Endothelial cell of umbilical vein (primary cell): ENCODE measurements around the gene A4GNT. TPM values are rescaled to one million over a fixed set of nuclear protein-coding genes. Genes with fewer than 3 reads are reported as not detected.

Source experiments
- BruUV-seq: library from RNA; stranded (reverse); fragments of 400-500 nt; replicated peaks from 2 replicates; lab custom pipeline; 2021; lab: Mats Ljungman, UMichigan
- CTCF ChIA-PET: fragments of 300-600, 350-600 bp; sonication (Branson Sonifier 250); formaldehyde crosslinking; loops from one replicate; lab custom pipeline; 2021; ENCODE audit warnings: antibody characterized with exemption, inconsistent platforms; lab: Charles Lee
- POLR2A ChIA-PET: fragments of 300-600, 350-600 bp; sonication (Branson Sonifier 250); formaldehyde crosslinking; loops from one replicate; lab custom pipeline; 2021; ENCODE audit warnings: antibody characterized with exemption, inconsistent platforms; lab: Charles Lee
- DNase-seq: peaks from one replicate; pipeline ENCODE4 v3.0.0-alpha.2; 2011; ENCODE audit warnings: low read depth, low spot score
- FAIRE-seq: peaks from 2 replicates; lab custom pipeline; 2011; peaks lifted over from hg19 to GRCh38; lab: Jason Lieb, UNC
- H2AFZ ChIP-seq: 2 replicates; pipeline ENCODE4 v1.6.0; 2012; ENCODE audit warnings: low read depth, low read length, control low read depth, inconsistent platforms
- H3K27ac ChIP-seq: 2 replicates; pipeline ENCODE4 v1.5.1; 2011; ENCODE audit warnings: low read depth, mild to moderate bottlenecking, control low read depth, low read length, moderate library complexity; ENCODE audit not compliant: insufficient read depth
- H3K27me3 ChIP-seq, 2 experiments: 2 replicates each; pipeline versions ENCODE4 v1.6.0 to v1.6.1; 2011; ENCODE audit warnings: low read length in 2 of 2, mixed read lengths in 1 of 2; ENCODE audit not compliant: control insufficient read depth in 2 of 2, insufficient read depth in 2 of 2
- H3K36me3 ChIP-seq, 2 experiments: 2 replicates in 1 of 2; 3 replicates in 1 of 2; pipeline ENCODE4 v1.5.1; 2011; ENCODE audit warnings: low read length in 2 of 2, mild to moderate bottlenecking in 1 of 2, moderate library complexity in 1 of 2; ENCODE audit not compliant: control insufficient read depth in 2 of 2, insufficient read depth in 2 of 2; ENCODE audit errors: extremely low read depth in 1 of 2
- H3K4me1 ChIP-seq: 3 replicates; pipeline ENCODE4 v1.5.1; 2011; ENCODE audit warnings: mild to moderate bottlenecking, low read length; ENCODE audit not compliant: control insufficient read depth, insufficient read depth; ENCODE audit errors: extremely low read depth
- H3K4me2 ChIP-seq: 2 replicates; pipeline ENCODE4 v1.6.1; 2011; ENCODE audit warnings: low read length, control low read depth, mixed read lengths; ENCODE audit not compliant: insufficient read depth
- H3K4me3 ChIP-seq, 3 experiments: fragments of 200-600 bp in 1 of 3; sonication (generic), shearing (Covaris generic) in 1 of 3; replicated peaks in 1 of 3; 2 replicates each; pipeline ENCODE4 v1.5.1; 2011 to 2016; ENCODE audit warnings: control low read depth in 3 of 3, low read length in 3 of 3, mild to moderate bottlenecking in 2 of 3, inconsistent platforms in 1 of 3, low read depth in 1 of 3, moderate library complexity in 1 of 3; ENCODE audit not compliant: insufficient read depth in 1 of 3
- H3K79me2 ChIP-seq: 2 replicates; pipeline ENCODE4 v1.6.0; 2012; ENCODE audit warnings: low read length, inconsistent platforms; ENCODE audit not compliant: control insufficient read depth, insufficient read depth
- H3K9ac ChIP-seq: replicated peaks from 2 replicates; pipeline ENCODE3; 2011; ENCODE audit warnings: low read length, control low read depth; ENCODE audit not compliant: insufficient read depth; ENCODE audit errors: extremely low read depth
- H3K9me1 ChIP-seq: replicated peaks from 3 replicates; pipeline ENCODE4 v1.6.0; 2011; ENCODE audit warnings: mild to moderate bottlenecking, low read length; ENCODE audit not compliant: control insufficient read depth, insufficient read depth; ENCODE audit errors: extremely low read depth
- H3K9me3 ChIP-seq: replicated peaks from 2 replicates; pipeline ENCODE4 v1.5.1; 2012; ENCODE audit warnings: low read length, inconsistent platforms; ENCODE audit not compliant: control insufficient read depth, insufficient read depth
- H4K20me1 ChIP-seq: replicated peaks from 2 replicates; pipeline ENCODE3; 2011; ENCODE audit warnings: mild to moderate bottlenecking, low read length; ENCODE audit not compliant: control insufficient read depth, insufficient read depth; ENCODE audit errors: extremely low read depth
- CTCF ChIP-seq, 2 donors: IDR thresholded peaks; 1 replicate in 1 of 2; 2 replicates in 1 of 2; pipeline ENCODE4 v1.5.1; 2011; ENCODE audit warnings: low read length in 2 of 2, mild to moderate bottlenecking in 2 of 2, moderate library complexity in 2 of 2, control low read depth in 1 of 2, inconsistent platforms in 1 of 2, low read depth in 1 of 2; ENCODE audit not compliant: insufficient read depth in 1 of 2; ENCODE audit errors: extremely low read depth in 1 of 2
- EZH2 ChIP-seq: IDR thresholded peaks from 2 replicates; pipeline ENCODE4 v1.6.1; 2012; ENCODE audit warnings: borderline replicate concordance, low read depth, mild to moderate bottlenecking, moderate library complexity, low read length, inconsistent platforms; ENCODE audit not compliant: severe bottlenecking
- FOS ChIP-seq: IDR thresholded peaks from 2 replicates; pipeline ENCODE4 v1.6.1; 2011; ENCODE audit warnings: mild to moderate bottlenecking, low read length, moderate library complexity, borderline replicate concordance; ENCODE audit not compliant: insufficient read depth
- GATA2 ChIP-seq: IDR thresholded peaks from 2 replicates; pipeline ENCODE4 v1.7.0; 2011; ENCODE audit warnings: low read depth, mild to moderate bottlenecking, moderate library complexity, mixed read lengths, low read length; ENCODE audit not compliant: insufficient read length, insufficient read depth
- JUN ChIP-seq: IDR thresholded peaks from 2 replicates; pipeline ENCODE4 v1.6.1; 2011; ENCODE audit warnings: borderline replicate concordance, low read depth; ENCODE audit not compliant: insufficient read length, insufficient read depth
- MAX ChIP-seq: IDR thresholded peaks from 2 replicates; pipeline ENCODE4 v1.6.1; 2011; ENCODE audit not compliant: insufficient read depth, insufficient read length
- MYC ChIP-seq: IDR thresholded peaks from one replicate; pipeline ENCODE4 v1.6.1; 2011; ENCODE audit warnings: mild to moderate bottlenecking, low read depth, low read length
- POLR2A ChIP-seq: IDR thresholded peaks from 2 replicates; pipeline ENCODE4 v1.6.1; 2012; ENCODE audit warnings: low read depth, mild to moderate bottlenecking, control low read depth, low read length
- POLR2AphosphoS5 ChIP-seq: IDR thresholded peaks from 2 replicates; pipeline ENCODE4 v1.6.1; 2012; ENCODE audit warnings: low read depth, mild to moderate bottlenecking, control low read depth, low read length, moderate library complexity; ENCODE audit not compliant: insufficient read depth
- dilution Hi-C: fragments of 300-500 bp; cut with MboI; formaldehyde crosslinking; loops from one replicate; pipeline ENCODE4 v1.15.0; 2019; ENCODE audit warnings: low sequenced_read_pairs; ENCODE audit not compliant: extremely low pct_ligation_motif_present
- intact Hi-C: fragments of 100-400 bp; cut with micrococcal nuclease; formaldehyde crosslinking; loops from one replicate; pipeline ENCODE4 v1.10.0; 2022
- polyA plus RNA-seq, 4 experiments: library from polyadenylated mRNA; depleted of rRNA in 3 of 4; stranded (reverse) in 3 of 4; unstranded in 1 of 4; fragments of >200 nt; gene quantifications; 2 replicates each; pipeline versions ENCODE4 v1.2.1 to v1.2.3, GENCODE V29; 2011 to 2012; ENCODE audit warnings: missing spikeins in 1 of 4
- total RNA-seq: library from RNA; stranded (reverse); gene quantifications from 2 replicates; pipeline ENCODE4 v1.2.3, GENCODE V29; 2021

Gene A4GNT
- total and polyA plus RNA-seq, 2 donors (not counting 3 experiments of a cell fraction or from before 2014, with no cell fraction given): not detected

- Histone ChIP-seq H2AFZ (no peak overlapping the region), H3K4me1 (peaks cover 5% of the 10 kb centered on the region), H3K27me3 (no peaks in the 10 kb centered on the region), H3K4me3 (no peak overlapping the region), H3K9me3 (no peaks in the 10 kb centered on the region), H3K79me2 (no peaks in the 10 kb centered on the region), H3K36me3 (no peaks in the 10 kb centered on the region), H3K9me1 (no peaks in the 10 kb centered on the region), H3K9ac (no peak overlapping the region), H3K4me2 (no peak overlapping the region), H3K27ac (no peak overlapping the region), H4K20me1 (no peaks in the 10 kb centered on the region)
- intact Hi-C loops: no loop called here
- ChIA-PET POLR2A (no interaction called here), CTCF (interaction anchor here (1.5 kb wide), 1 partner anchor 12 kb away, joined by 7 read pairs; no protein-coding TSS in a partner anchor)
- peak; percentile 40 for FAIRE-seq
- DNase-seq: no peak
- dilution Hi-C loops: no loop called here
- no TSS peak for BruUV-seq
- TF ChIP-seq MAX (no peak), POLR2AphosphoS5 (no peak), POLR2A (no peak), JUN (no peak), EZH2 (no peak), GATA2 (no peak), FOS (no peak), CTCF (IDR thresholded peaks at IDR 0.05; ENCODE audit: extremely low read depth in 1 of 2, insufficient read depth in 1 of 2, low read depth in 1 of 2, low read length in 2 of 2) (no peak), MYC (no peak)
Measured at GRCh38 chr3:138113326-138113725, 18.9 kb downstream of the A4GNT start.
